SH-SY5Y (cell line): ENCODE measurements around the gene ANKMY1.

ENCODE experiments used
- GATA2 ChIP-seq: IDR thresholded peaks from 2 replicates; pipeline ENCODE4 v1.6.1; 2011; ENCODE audit warnings: mild to moderate bottlenecking, low read depth, low read length
- GATA3 ChIP-seq: IDR thresholded peaks from 2 replicates; pipeline ENCODE4 v1.6.1; 2011; ENCODE audit warnings: low read depth, mild to moderate bottlenecking, low read length, moderate library complexity

GRCh38 chr2:240591226-240591625, 33.4 kb upstream of the ANKMY1 start:
- TF ChIP-seq GATA2: no peak
- TF ChIP-seq GATA3: no peak
